K562 treated with DMSO at 1 percent for 24 hours (cell line): ENCODE results near the gene MROH8. TPM values are rescaled to one million over a fixed set of nuclear protein-coding genes. Genes with fewer than 3 reads are reported as not detected.

Source experiments
- total RNA-seq: library from RNA; unstranded; fragments of 300-600 nt; gene quantifications from 2 replicates; pipeline ENCODE4 v1.2.3, GENCODE V29; 2022; ENCODE audit warnings: low read depth; ENCODE audit not compliant: insufficient read depth

MROH8 gene
- total RNA-seq = 0.43 and 0.45 TPM in 2 replicates

DNA sequence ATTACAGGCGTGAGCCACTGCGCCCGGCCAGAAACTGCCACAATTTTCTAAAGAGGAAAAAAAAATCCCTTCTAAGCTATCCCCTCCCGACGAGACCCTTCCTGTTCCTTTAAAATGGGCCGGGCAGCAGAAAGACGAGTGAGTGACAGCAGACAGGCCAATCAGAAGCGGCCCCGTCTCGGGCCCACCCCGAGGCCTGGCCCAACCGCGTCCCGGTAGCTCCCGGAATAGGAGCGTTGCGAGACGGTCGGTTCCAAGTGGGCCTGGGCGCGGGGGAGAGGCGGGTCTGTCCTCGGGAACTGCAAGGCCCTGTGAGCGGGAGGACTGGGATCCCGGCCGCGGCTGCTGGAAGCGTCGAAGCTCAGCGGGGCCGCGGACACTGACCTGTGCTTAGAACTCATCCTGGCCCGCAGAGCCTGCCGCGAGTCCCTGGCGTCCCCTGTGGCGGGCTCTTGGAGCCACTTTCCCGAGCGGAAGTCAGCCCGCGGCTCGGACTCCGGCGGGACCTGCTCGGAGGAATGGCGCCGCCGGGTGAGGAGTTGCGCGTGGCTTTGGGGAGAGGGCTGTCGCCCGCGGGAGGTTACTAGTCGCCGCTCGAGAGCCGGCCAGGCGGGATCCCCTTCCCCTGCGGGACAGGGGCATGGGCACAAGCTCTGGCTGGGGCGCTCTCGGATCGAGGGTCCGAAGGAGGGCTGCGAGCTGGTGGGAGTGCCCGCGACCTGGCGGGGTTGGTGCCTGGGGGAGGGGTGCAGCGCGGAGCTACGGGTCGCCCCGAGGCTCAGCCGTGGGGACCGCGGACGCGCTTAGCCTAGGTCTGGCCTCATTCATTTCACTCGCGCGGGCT is at the start of gene MROH8, which contains the start of gene RPN2:
MROH8 (minus strand) TSS at position 710 of the 844 bp plus-strand sequence.
RPN2 (plus strand) TSS at position 492 of the 844 bp plus-strand sequence; CDS start at position 519, 27 bp downstream.

DNA sequence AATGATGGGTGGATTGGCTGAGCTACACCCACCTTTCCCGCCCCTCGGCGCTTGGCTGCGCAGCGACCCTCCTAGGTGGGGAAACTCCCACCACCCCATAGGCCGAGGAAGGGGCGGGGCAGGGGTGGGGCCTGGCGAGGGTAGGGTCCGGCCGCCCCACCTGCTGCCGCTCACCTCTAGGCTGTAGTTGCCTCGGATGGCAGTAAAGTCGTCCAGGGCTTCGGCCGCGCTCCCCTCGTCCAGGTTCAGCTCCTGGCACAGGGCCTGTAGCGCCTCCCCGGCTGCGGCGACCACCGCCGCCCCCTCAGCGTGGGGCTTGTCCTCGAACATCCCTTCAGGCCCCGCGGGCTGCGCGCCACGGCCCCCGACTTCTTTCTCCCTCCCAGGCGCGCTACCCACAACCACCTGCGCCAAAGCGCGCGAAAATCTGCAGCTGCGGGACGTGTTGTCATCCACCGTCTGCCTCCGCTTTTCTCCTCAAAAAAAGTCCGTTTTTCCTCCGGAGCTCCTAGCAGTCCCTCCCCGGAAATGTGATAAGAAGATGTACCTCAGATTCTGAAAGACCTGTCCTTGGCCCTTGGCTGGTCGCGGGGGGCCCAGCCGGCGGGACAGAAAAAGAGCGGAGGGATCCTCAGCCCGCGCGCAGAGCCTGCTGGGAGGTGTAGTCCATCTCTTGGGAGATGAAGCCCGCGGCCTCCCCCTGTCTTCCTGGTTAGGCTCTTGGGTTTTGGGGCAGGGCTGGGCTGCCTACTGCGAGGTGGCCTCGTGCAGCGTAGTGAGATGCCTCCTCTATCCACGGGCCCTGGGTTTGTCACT is 83.5 kb downstream of the MROH8 start, which contains the start of gene RBL1:
RBL1 (minus strand) TSS at position 399 of the 816 bp plus-strand sequence; CDS start at position 330, 69 bp downstream.

Other genes with a start within 250 kb of the MROH8 start
- gene SAMHD1, start 227.8 kb downstream of the MROH8 start, total RNA-seq = 22.4 and 23.5 TPM in 2 replicates
- 7.1 and 9.3 TPM in 2 replicates for gene RBL1, start 83.6 kb downstream of the MROH8 start, total RNA-seq
- 278 and 285 TPM in 2 replicates for gene RPN2, start 218 bp downstream of the MROH8 start, total RNA-seq
- gene GHRH, start 82.3 kb upstream of the MROH8 start, total RNA-seq = not detected in 2 replicates
- gene MANBAL, start 110.1 kb upstream of the MROH8 start, total RNA-seq = 21.7 and 22.1 TPM in 2 replicates
- gene SRC, start 166.6 kb upstream of the MROH8 start, total RNA-seq = 6.8 and 7.3 TPM in 2 replicates